Measurements from ENCODE around the gene SLC4A3. TPM values are rescaled to one million over a fixed set of nuclear protein-coding genes. Genes with fewer than 3 reads are reported as not detected.

The SLC4A3 gene
- total RNA-seq, 1 experiment from 2014 or later: 0.52 TPM

DNA sequence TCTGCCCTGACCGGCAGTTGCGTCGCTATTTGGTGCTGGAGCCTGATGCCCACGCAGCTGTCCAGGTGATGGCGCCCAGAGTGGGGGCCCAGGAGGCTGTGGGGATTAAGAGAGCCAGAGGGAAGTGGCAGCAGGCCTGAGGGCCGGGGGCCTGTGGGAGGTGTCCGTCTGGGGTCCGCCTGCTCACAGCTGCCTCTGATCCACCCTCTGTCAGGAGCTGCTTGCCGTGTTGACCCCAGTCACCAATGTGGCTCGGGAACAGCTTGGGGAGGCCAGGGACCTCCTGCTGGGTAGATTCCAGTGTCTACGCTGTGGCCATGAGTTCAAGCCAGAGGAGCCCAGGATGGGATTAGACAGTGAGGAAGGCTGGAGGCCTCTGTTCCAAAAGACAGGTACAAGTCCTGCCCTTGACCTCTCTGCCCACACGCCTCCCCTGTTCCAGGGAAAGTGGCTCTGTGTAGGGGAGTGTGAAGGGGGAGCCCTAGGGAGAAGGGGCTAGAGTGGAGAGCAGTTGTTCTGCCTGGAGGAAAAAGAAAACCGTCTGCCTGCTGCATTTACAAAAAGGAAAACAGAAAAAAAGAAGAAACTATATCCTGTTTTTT lies 18.2 kb upstream of the SLC4A3 start:
- Histone ChIP-seq H3K9me3 (ENCODE audit: low read depth, low read length, poor library complexity, severe bottlenecking) (no peaks in the 10 kb centered on the region), H3K27ac (ENCODE audit: low read depth, low read length, poor library complexity, severe bottlenecking) (no peak overlapping the region), H3K4me3 (ENCODE audit: low read depth, low read length, poor library complexity, severe bottlenecking) (no peak overlapping the region), H3K36me3 (ENCODE audit: insufficient read depth, low read length, poor library complexity, severe bottlenecking) (peaks cover 9% of the 10 kb centered on the region), H3K27me3 (replicated peaks; ENCODE audit: insufficient read depth, low read depth, low read length, poor library complexity) (no peaks in the 10 kb centered on the region), H3K4me1 (ENCODE audit: insufficient read depth, low read length, poor library complexity, severe bottlenecking) (no peaks in the 10 kb centered on the region)
- CTCF ChIA-PET: no interaction called here
- intact Hi-C loops (cut with micrococcal nuclease; ENCODE audit: unreplicated experiment): no loop called here
- POLR2A ChIA-PET (ENCODE audit: low non-redundant PET): no interaction called here
- DNase-seq (ENCODE audit: low spot score): no peak
- no TSS peak for BruUV-seq (replicated peaks)
- TF ChIP-seq EZH2 (IDR thresholded peaks at IDR 0.05; ENCODE audit: borderline replicate concordance, low read depth, low read length, poor library complexity, severe bottlenecking): no peak
- TF ChIP-seq, protein P1, sequence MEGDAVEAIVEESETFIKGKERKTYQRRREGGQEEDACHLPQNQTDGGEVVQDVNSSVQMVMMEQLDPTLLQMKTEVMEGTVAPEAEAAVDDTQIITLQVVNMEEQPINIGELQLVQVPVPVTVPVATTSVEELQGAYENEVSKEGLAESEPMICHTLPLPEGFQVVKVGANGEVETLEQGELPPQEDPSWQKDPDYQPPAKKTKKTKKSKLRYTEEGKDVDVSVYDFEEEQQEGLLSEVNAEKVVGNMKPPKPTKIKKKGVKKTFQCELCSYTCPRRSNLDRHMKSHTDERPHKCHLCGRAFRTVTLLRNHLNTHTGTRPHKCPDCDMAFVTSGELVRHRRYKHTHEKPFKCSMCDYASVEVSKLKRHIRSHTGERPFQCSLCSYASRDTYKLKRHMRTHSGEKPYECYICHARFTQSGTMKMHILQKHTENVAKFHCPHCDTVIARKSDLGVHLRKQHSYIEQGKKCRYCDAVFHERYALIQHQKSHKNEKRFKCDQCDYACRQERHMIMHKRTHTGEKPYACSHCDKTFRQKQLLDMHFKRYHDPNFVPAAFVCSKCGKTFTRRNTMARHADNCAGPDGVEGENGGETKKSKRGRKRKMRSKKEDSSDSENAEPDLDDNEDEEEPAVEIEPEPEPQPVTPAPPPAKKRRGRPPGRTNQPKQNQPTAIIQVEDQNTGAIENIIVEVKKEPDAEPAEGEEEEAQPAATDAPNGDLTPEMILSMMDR (conservative IDR thresholded peaks at IDR 0.05; ENCODE audit: low read depth, low read length): no peak

DNA sequence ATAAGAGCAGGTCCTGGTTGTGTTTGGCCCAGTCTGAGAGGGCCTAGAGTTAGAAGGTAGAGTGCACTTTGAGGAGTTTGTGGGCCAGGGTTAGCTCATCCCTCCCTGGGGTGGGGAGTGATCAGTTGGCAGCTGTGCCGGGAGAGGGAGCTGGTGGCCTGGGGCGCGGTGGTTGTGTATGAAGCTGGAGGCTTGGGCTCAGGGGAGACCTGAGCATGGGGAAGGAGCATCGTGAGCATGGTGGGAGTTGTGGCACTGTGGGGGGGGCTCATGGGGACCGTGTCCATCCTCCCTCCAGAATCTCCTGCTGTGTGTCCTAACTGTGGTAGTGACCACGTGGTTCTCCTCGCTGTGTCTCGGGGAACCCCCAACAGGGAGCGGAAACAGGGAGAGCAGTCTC lies 16.1 kb upstream of the SLC4A3 start:
- no peak overlapping the region for H3K27ac ChIP-seq (ENCODE audit: low read depth, low read length, poor library complexity, severe bottlenecking)
- intact Hi-C loops (cut with micrococcal nuclease; ENCODE audit: unreplicated experiment): no loop called here
- no TSS peak for BruUV-seq (replicated peaks)
- TF ChIP-seq, protein P1 (conservative IDR thresholded peaks at IDR 0.05; ENCODE audit: low read depth, low read length): no peak
- TF ChIP-seq EZH2 (IDR thresholded peaks at IDR 0.05; ENCODE audit: borderline replicate concordance, low read depth, low read length, poor library complexity, severe bottlenecking): no peak
- no peaks in the 10 kb centered on the region for H3K4me1 ChIP-seq (ENCODE audit: insufficient read depth, low read length, poor library complexity, severe bottlenecking)
- no peak overlapping the region for H3K4me3 ChIP-seq (ENCODE audit: low read depth, low read length, poor library complexity, severe bottlenecking)
- DNase-seq (ENCODE audit: low spot score): no peak
- no peaks in the 10 kb centered on the region for H3K9me3 ChIP-seq (ENCODE audit: low read depth, low read length, poor library complexity, severe bottlenecking)
- H3K27me3 ChIP-seq (replicated peaks; ENCODE audit: insufficient read depth, low read depth, low read length, poor library complexity): no peaks in the 10 kb centered on the region
- CTCF ChIA-PET: no interaction called here
- peaks cover 9% of the 10 kb centered on the region for H3K36me3 ChIP-seq (ENCODE audit: insufficient read depth, low read length, poor library complexity, severe bottlenecking)
- POLR2A ChIA-PET (ENCODE audit: low non-redundant PET): no interaction called here

DNA sequence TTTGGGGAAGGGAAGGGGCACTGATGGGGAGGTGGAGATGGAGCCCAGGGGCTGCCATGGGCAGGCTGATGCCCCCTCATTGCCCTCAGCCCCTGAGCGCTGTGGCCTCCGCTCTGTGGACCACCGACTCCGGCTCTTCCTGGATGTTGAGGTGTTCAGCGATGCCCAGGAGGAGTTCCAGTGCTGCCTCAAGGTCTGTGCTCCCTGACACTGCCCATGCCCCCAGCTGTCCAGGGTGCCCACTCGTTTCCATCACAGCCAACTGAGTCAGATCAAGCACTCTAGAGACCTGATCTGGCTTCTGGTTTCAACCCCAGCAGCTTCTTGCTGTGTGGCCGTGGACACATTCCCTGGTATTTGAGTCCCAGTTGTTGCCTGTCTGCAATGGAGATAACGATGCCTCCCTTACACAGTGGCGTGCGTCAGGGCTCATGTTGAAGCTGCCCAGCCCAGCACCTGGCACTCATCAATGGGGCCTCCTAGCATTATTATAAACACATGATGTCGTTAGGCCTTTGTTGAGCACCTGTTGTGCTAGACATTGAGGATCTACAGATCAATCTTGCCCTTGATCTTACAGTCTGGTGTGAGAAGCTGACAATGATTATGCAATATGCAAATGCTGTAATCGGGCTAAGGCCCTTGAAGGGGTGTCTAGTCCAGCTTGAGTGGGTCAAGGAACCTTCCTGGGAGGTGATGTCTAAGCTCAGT lies 15.4 kb upstream of the SLC4A3 start:
- no TSS peak for BruUV-seq (replicated peaks)
- Histone ChIP-seq H3K27me3 (replicated peaks; ENCODE audit: insufficient read depth, low read depth, low read length, poor library complexity) (no peaks in the 10 kb centered on the region), H3K27ac (ENCODE audit: low read depth, low read length, poor library complexity, severe bottlenecking) (no peak overlapping the region), H3K36me3 (ENCODE audit: insufficient read depth, low read length, poor library complexity, severe bottlenecking) (peaks cover 6% of the 10 kb centered on the region), H3K4me3 (ENCODE audit: low read depth, low read length, poor library complexity, severe bottlenecking) (no peak overlapping the region), H3K4me1 (ENCODE audit: insufficient read depth, low read length, poor library complexity, severe bottlenecking) (no peaks in the 10 kb centered on the region), H3K9me3 (ENCODE audit: low read depth, low read length, poor library complexity, severe bottlenecking) (no peaks in the 10 kb centered on the region)
- ChIA-PET POLR2A (ENCODE audit: low non-redundant PET) (no interaction called here), CTCF (no interaction called here)
- intact Hi-C loops (cut with micrococcal nuclease; ENCODE audit: unreplicated experiment): no loop called here
- TF ChIP-seq EZH2 (IDR thresholded peaks at IDR 0.05; ENCODE audit: borderline replicate concordance, low read depth, low read length, poor library complexity, severe bottlenecking): no peak
- TF ChIP-seq, protein P1 (conservative IDR thresholded peaks at IDR 0.05; ENCODE audit: low read depth, low read length): no peak
- no peak for DNase-seq (ENCODE audit: low spot score)
